ENCODE data around the gene SYNE1.
"Not testable (repeated sequence)": the region's sequence is repeated elsewhere in the genome, so short reads cannot be mapped to it uniquely, and the experiment has no call there.

Gene SYNE1

GRCh38 chr6:152096863-152097496 is 540.2 kb downstream of the SYNE1 start:
- no peak for DNase-seq (ENCODE audit: low spot score)

GRCh38 chr6:152094992-152095592 is 542.1 kb downstream of the SYNE1 start:
- no peak for DNase-seq (ENCODE audit: low spot score)

GRCh38 chr6:152094276-152094675 is 542.9 kb downstream of the SYNE1 start:
- no peak for DNase-seq (ENCODE audit: low spot score)

- DNase-seq (ENCODE audit: low spot score) = no peak
Observed at GRCh38 chr6:152093711-152094110, 543.5 kb downstream of the SYNE1 start.

- no peak for DNase-seq (ENCODE audit: low spot score)
Observed at GRCh38 chr6:152091851-152092341, 545.3 kb downstream of the SYNE1 start.

- no peak for DNase-seq (ENCODE audit: low spot score)
Observed at GRCh38 chr6:152091201-152091600, 546.0 kb downstream of the SYNE1 start.

GRCh38 chr6:152089992-152090391 is 547.2 kb downstream of the SYNE1 start:
- no peak for DNase-seq (ENCODE audit: low spot score)

- no peak for DNase-seq (ENCODE audit: low spot score)
Observed at GRCh38 chr6:152087701-152088100, 549.5 kb downstream of the SYNE1 start.

- no peak for DNase-seq (ENCODE audit: low spot score)
Observed at GRCh38 chr6:152087096-152087495, 550.1 kb downstream of the SYNE1 start.

GRCh38 chr6:152086223-152086873 is 550.8 kb downstream of the SYNE1 start:
- no peak for DNase-seq (ENCODE audit: low spot score)

GRCh38 chr6:152085451-152085921 is 551.7 kb downstream of the SYNE1 start:
- DNase-seq (ENCODE audit: low spot score) = no peak

- DNase-seq (ENCODE audit: low spot score) = no peak
Observed at GRCh38 chr6:152078804-152079203, 558.4 kb downstream of the SYNE1 start.

- DNase-seq (ENCODE audit: low spot score) = no peak
Observed at GRCh38 chr6:152078001-152078400, 559.2 kb downstream of the SYNE1 start.

GRCh38 chr6:152076242-152076641 is 560.9 kb downstream of the SYNE1 start:
- DNase-seq (ENCODE audit: low spot score) = not testable (repeated sequence)

GRCh38 chr6:152071843-152072242 is 565.3 kb downstream of the SYNE1 start:
- no peak for DNase-seq (ENCODE audit: low spot score)
